ENCODE measurements around the gene TFDP2. TPM values are rescaled to one million over a fixed set of nuclear protein-coding genes. Genes with fewer than 3 reads are reported as not detected.
"Not testable (repeated sequence)": the region's sequence is repeated elsewhere in the genome, so short reads cannot be mapped to it uniquely, and the experiment has no call there.

Gene TFDP2
- total RNA-seq, 1 donor from 2014 or later = 11.6 TPM

- no peak for FAIRE-seq
- H3K4me3 ChIP-seq (ENCODE audit: low read depth, low read length) = no peak overlapping the region
- no peak for TF ChIP-seq CTCF (IDR thresholded peaks at IDR 0.05; ENCODE audit: insufficient read depth, low read length, severe bottlenecking)
- H3K27me3 ChIP-seq (ENCODE audit: control insufficient read depth, insufficient read depth, low read length) = no peaks in the 10 kb centered on the region
- no peak for DNase-seq (ENCODE audit: low read depth)
- H3K36me3 ChIP-seq (ENCODE audit: control insufficient read depth, insufficient read depth, low read length) = no peaks in the 10 kb centered on the region
Measured at GRCh38 chr3:142077155-142077858, 72.0 kb downstream of the TFDP2 start.

GRCh38 chr3:142075656-142076055 lies 73.7 kb downstream of the TFDP2 start:
- not testable (repeated sequence) for H3K36me3 ChIP-seq (ENCODE audit: control insufficient read depth, insufficient read depth, low read length); H3K27me3 ChIP-seq (ENCODE audit: control insufficient read depth, insufficient read depth, low read length); H3K4me3 ChIP-seq (ENCODE audit: low read depth, low read length); FAIRE-seq; DNase-seq (ENCODE audit: low read depth)

- DNase-seq (ENCODE audit: low read depth) (no peak), FAIRE-seq (no peak)
- TF ChIP-seq CTCF (IDR thresholded peaks at IDR 0.05; ENCODE audit: insufficient read depth, low read length, severe bottlenecking) = no peak
- Histone ChIP-seq H3K27me3 (ENCODE audit: control insufficient read depth, insufficient read depth, low read length) (no peaks in the 10 kb centered on the region), H3K36me3 (ENCODE audit: control insufficient read depth, insufficient read depth, low read length) (no peaks in the 10 kb centered on the region), H3K4me3 (ENCODE audit: low read depth, low read length) (no peak overlapping the region)
Measured at GRCh38 chr3:142072816-142073215, 76.5 kb downstream of the TFDP2 start.

- FAIRE-seq (no peak), DNase-seq (ENCODE audit: low read depth) (no peak)
- Histone ChIP-seq H3K4me3 (ENCODE audit: low read depth, low read length) (no peak overlapping the region), H3K27me3 (ENCODE audit: control insufficient read depth, insufficient read depth, low read length) (no peaks in the 10 kb centered on the region), H3K36me3 (ENCODE audit: control insufficient read depth, insufficient read depth, low read length) (no peaks in the 10 kb centered on the region)
- TF ChIP-seq CTCF (IDR thresholded peaks at IDR 0.05; ENCODE audit: insufficient read depth, low read length, severe bottlenecking) = no peak
Measured at GRCh38 chr3:142065932-142066331, 83.4 kb downstream of the TFDP2 start.

GRCh38 chr3:142065344-142065743 lies 84.0 kb downstream of the TFDP2 start:
- Histone ChIP-seq H3K4me3 (ENCODE audit: low read depth, low read length) (no peak overlapping the region), H3K27me3 (ENCODE audit: control insufficient read depth, insufficient read depth, low read length) (no peaks in the 10 kb centered on the region), H3K36me3 (ENCODE audit: control insufficient read depth, insufficient read depth, low read length) (no peaks in the 10 kb centered on the region)
- no peak for TF ChIP-seq CTCF (IDR thresholded peaks at IDR 0.05; ENCODE audit: insufficient read depth, low read length, severe bottlenecking)
- DNase-seq (ENCODE audit: low read depth) (no peak), FAIRE-seq (no peak)

- no peak for DNase-seq (ENCODE audit: low read depth)
- Histone ChIP-seq H3K27me3 (ENCODE audit: control insufficient read depth, insufficient read depth, low read length) (no peaks in the 10 kb centered on the region), H3K36me3 (ENCODE audit: control insufficient read depth, insufficient read depth, low read length) (no peaks in the 10 kb centered on the region), H3K4me3 (ENCODE audit: low read depth, low read length) (no peak overlapping the region)
- TF ChIP-seq CTCF (IDR thresholded peaks at IDR 0.05; ENCODE audit: insufficient read depth, low read length, severe bottlenecking) = no peak
- FAIRE-seq = no peak
Measured at GRCh38 chr3:142064454-142064853, 84.9 kb downstream of the TFDP2 start.

Data from bronchial epithelial cell (primary cell).